Chondrocyte (in vitro differentiated cells): Measurements from ENCODE around the gene EDN3. TPM values are rescaled to one million over a fixed set of nuclear protein-coding genes. Genes with fewer than 3 reads are reported as not detected.

Source experiments
- DNase-seq: peaks from one replicate; pipeline ENCODE4 v3.0.0; 2021; ENCODE audit warnings: mixed read lengths, low spot score
- H3K27ac Mint-ChIP-seq: one replicate; pipeline ENCODE4 v1.8.0; 2021; ENCODE audit warnings: mild to moderate bottlenecking, moderate library complexity, mixed read lengths; ENCODE audit not compliant: unreplicated experiment
- H3K27me3 Mint-ChIP-seq: 2 replicates; pipeline ENCODE4 v1.8.0; 2021; ENCODE audit warnings: low read depth, mixed read lengths
- H3K36me3 Mint-ChIP-seq: 2 replicates; pipeline ENCODE4 v1.8.0; 2021; ENCODE audit warnings: low read depth, mixed read lengths
- H3K4me1 Mint-ChIP-seq: 2 replicates; pipeline ENCODE4 v1.8.0; 2021; ENCODE audit warnings: low read depth, mild to moderate bottlenecking, mixed read lengths
- H3K4me3 Mint-ChIP-seq: one replicate; pipeline ENCODE4 v1.8.0; 2021; ENCODE audit warnings: mild to moderate bottlenecking, moderate library complexity, mixed read lengths; ENCODE audit not compliant: unreplicated experiment
- H3K9me3 Mint-ChIP-seq: 2 replicates; pipeline ENCODE4 v1.8.0; 2021; ENCODE audit warnings: low read depth, mixed read lengths
- CTCF ChIP-seq: fragments of 200-600 bp; sonication (generic); IDR thresholded peaks from 2 replicates; pipeline ENCODE4 v1.5.0; 2021; ENCODE audit warnings: antibody characterized with exemption, mild to moderate bottlenecking, moderate library complexity
- total RNA-seq: library from RNA; stranded (reverse); gene quantifications from 3 replicates; pipeline ENCODE4 v1.2.1, GENCODE V29; 2021

EDN3 gene
- total RNA-seq, 1 donor from 2014 or later, result 0.55 TPM

DNA sequence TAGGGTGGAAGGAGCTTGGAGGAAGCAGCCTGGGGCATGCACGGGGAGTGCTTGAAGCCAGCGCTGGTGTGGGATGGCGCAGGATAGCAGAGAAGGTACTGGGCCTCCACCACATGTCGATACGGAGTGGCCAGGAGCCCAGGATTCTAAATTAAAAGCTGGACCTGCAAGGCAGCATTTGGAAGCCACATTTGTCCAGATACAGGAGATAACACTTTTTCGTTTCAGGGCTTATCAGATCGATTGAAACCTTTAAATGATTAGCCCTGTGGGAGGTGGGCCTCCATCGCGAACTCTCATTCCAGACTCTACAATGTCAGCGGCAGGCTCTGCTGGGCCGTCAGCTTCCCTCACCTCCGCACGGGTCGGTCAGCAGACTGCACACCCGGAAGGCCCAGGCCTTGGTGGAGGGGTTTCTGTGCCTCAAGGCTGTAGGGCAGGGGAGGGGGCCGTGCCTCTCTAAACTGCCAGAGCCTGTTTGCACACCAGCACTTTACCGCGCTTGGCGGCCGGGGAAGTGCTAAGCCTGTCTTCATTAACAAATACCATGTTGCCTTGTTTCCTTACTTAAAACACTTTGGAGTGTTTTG, 17.9 kb downstream of the EDN3 start:
- H3K4me3 Mint-ChIP-seq, result no peak overlapping the region
- H3K27ac Mint-ChIP-seq, result no peak overlapping the region
- DNase-seq, result no peak
- H3K36me3 Mint-ChIP-seq, result no peaks in the 10 kb centered on the region
- H3K9me3 Mint-ChIP-seq, result no peaks in the 10 kb centered on the region
- peaks cover 5% of the 10 kb centered on the region for H3K4me1 Mint-ChIP-seq
- TF ChIP-seq CTCF, result no peak
- H3K27me3 Mint-ChIP-seq, result peaks cover 13% of the 10 kb centered on the region

GRCh38 chr20:59318803-59319202, 18.4 kb downstream of the EDN3 start:
- Mint-ChIP-seq H3K27ac (no peak overlapping the region), H3K4me1 (peaks cover 5% of the 10 kb centered on the region), H3K36me3 (no peaks in the 10 kb centered on the region), H3K9me3 (no peaks in the 10 kb centered on the region), H3K27me3 (peaks cover 16% of the 10 kb centered on the region), H3K4me3 (no peak overlapping the region)
- TF ChIP-seq CTCF, result no peak
- no peak for DNase-seq

- Mint-ChIP-seq H3K27me3 (peaks cover 28% of the 10 kb centered on the region), H3K9me3 (no peaks in the 10 kb centered on the region)
Observed at GRCh38 chr20:59320426-59320825, 20.0 kb downstream of the EDN3 start.

GRCh38 chr20:59320854-59321647, 20.6 kb downstream of the EDN3 start:
- no peaks in the 10 kb centered on the region for H3K4me1 Mint-ChIP-seq
- H3K9me3 Mint-ChIP-seq, result no peaks in the 10 kb centered on the region
- no peak for DNase-seq
- H3K36me3 Mint-ChIP-seq, result no peaks in the 10 kb centered on the region
- H3K27me3 Mint-ChIP-seq, result peaks cover 32% of the 10 kb centered on the region
- H3K27ac Mint-ChIP-seq, result no peak overlapping the region
- H3K4me3 Mint-ChIP-seq, result no peak overlapping the region
- no peak for TF ChIP-seq CTCF

More at GRCh38 chr20:59320426-59320825, 20.0 kb downstream of the EDN3 start:
- Mint-ChIP-seq H3K4me3 (no peak overlapping the region), H3K36me3 (no peaks in the 10 kb centered on the region), H3K4me1 (no peaks in the 10 kb centered on the region), H3K27ac (no peak overlapping the region)
- no peak for DNase-seq
- TF ChIP-seq CTCF, result no peak

- Mint-ChIP-seq H3K36me3 (no peaks in the 10 kb centered on the region), H3K9me3 (no peaks in the 10 kb centered on the region), H3K4me3 (no peak overlapping the region), H3K4me1 (no peaks in the 10 kb centered on the region), H3K27ac (no peak overlapping the region), H3K27me3 (peaks cover 32% of the 10 kb centered on the region)
- no peak for TF ChIP-seq CTCF
- DNase-seq, result no peak
Observed at GRCh38 chr20:59322081-59322480, 21.7 kb downstream of the EDN3 start.
